Left ventricle myocardium inferior (tissue), 1 donor: ENCODE results near the gene NUF2. TPM values are rescaled to one million over a fixed set of nuclear protein-coding genes. Genes with fewer than 3 reads are reported as not detected.

ENCODE experiments used
- DNase-seq: peaks from one replicate; pipeline ENCODE4 v3.0.0-alpha.2; 2020
- H3K27ac ChIP-seq: fragments of 200-600 bp; replicated peaks from 2 replicates; pipeline ENCODE4 v1.8.0; 2021
- H3K27me3 ChIP-seq: fragments of 200-600 bp; 2 replicates; pipeline ENCODE4 v1.8.0; 2021; ENCODE audit warnings: low read depth
- H3K36me3 ChIP-seq: fragments of 200-600 bp; 2 replicates; pipeline ENCODE4 v1.8.0; 2021
- H3K4me1 ChIP-seq: fragments of 200-600 bp; 2 replicates; pipeline ENCODE4 v1.8.0; 2021
- H3K4me3 ChIP-seq: fragments of 200-600 bp; 2 replicates; pipeline ENCODE4 v1.8.0; 2021; ENCODE audit warnings: mild to moderate bottlenecking, moderate library complexity
- H3K9me3 ChIP-seq: fragments of 200-600 bp; replicated peaks from 2 replicates; pipeline ENCODE4 v1.8.0; 2021
- CTCF ChIP-seq: fragments of 200-600 bp; IDR thresholded peaks from 2 replicates; pipeline ENCODE4 v1.8.0; 2021; ENCODE audit warnings: antibody characterized with exemption, mild to moderate bottlenecking, borderline replicate concordance
- intact Hi-C: fragments of 100-400 bp; cut with micrococcal nuclease; formaldehyde crosslinking; loops from one replicate; pipeline ENCODE4 v1.11.0; 2022
- total RNA-seq: library from RNA; stranded (reverse); fragmentation: NEBNext Ultra II Directional; extraction: Animal tissue kit (Norgen Biotek cat#: 25700); gene quantifications from one replicate; pipeline ENCODE4 v1.2.1, GENCODE V29; 2021
- donor health status: DM: no; HTN: yes; CAD: no; lungs with severe emphysema.

The NUF2 gene
- total RNA-seq, 1 donor from 2014 or later, result 1.0 TPM

GRCh38 chr1:163378554-163378953 is 56.8 kb downstream of the NUF2 start:
- H3K9me3 ChIP-seq, result no peaks in the 10 kb centered on the region
- no peak overlapping the region for H3K4me3 ChIP-seq
- H3K27me3 ChIP-seq, result peaks cover 4% of the 10 kb centered on the region
- DNase-seq, result no peak
- intact Hi-C loops, result no loop called here
- no peak overlapping the region for H3K27ac ChIP-seq
- no peaks in the 10 kb centered on the region for H3K36me3 ChIP-seq
- no peak for TF ChIP-seq CTCF
- no peaks in the 10 kb centered on the region for H3K4me1 ChIP-seq

GRCh38 chr1:163379801-163380200 is 58.0 kb downstream of the NUF2 start:
- no peaks in the 10 kb centered on the region for H3K4me1 ChIP-seq
- TF ChIP-seq CTCF, result no peak
- no peak for DNase-seq
- H3K36me3 ChIP-seq, result no peaks in the 10 kb centered on the region
- H3K27ac ChIP-seq, result no peak overlapping the region
- H3K9me3 ChIP-seq, result no peaks in the 10 kb centered on the region
- H3K27me3 ChIP-seq, result peaks cover 4% of the 10 kb centered on the region
- intact Hi-C loops, result no loop called here
- H3K4me3 ChIP-seq, result no peak overlapping the region

- DNase-seq, result no peak
- Histone ChIP-seq H3K27ac (no peak overlapping the region), H3K27me3 (peaks cover 4% of the 10 kb centered on the region), H3K9me3 (no peaks in the 10 kb centered on the region), H3K4me3 (no peak overlapping the region), H3K36me3 (no peaks in the 10 kb centered on the region), H3K4me1 (no peaks in the 10 kb centered on the region)
- intact Hi-C loops, result no loop called here
- no peak for TF ChIP-seq CTCF
Measured at GRCh38 chr1:163381487-163382184, 59.9 kb downstream of the NUF2 start.

GRCh38 chr1:163382395-163382794 is 60.6 kb downstream of the NUF2 start:
- peaks cover 4% of the 10 kb centered on the region for H3K27me3 ChIP-seq
- no peaks in the 10 kb centered on the region for H3K36me3 ChIP-seq
- H3K27ac ChIP-seq, result no peak overlapping the region
- no peak for DNase-seq
- intact Hi-C loops, result no loop called here
- TF ChIP-seq CTCF, result no peak
- H3K4me1 ChIP-seq, result no peaks in the 10 kb centered on the region
- H3K9me3 ChIP-seq, result no peaks in the 10 kb centered on the region
- no peak overlapping the region for H3K4me3 ChIP-seq

- H3K4me3 ChIP-seq, result no peak overlapping the region
- no peaks in the 10 kb centered on the region for H3K4me1 ChIP-seq
- TF ChIP-seq CTCF, result no peak
- peaks cover 23% of the 10 kb centered on the region for H3K27me3 ChIP-seq
- intact Hi-C loops, result no loop called here
- no peaks in the 10 kb centered on the region for H3K36me3 ChIP-seq
- H3K9me3 ChIP-seq, result no peaks in the 10 kb centered on the region
- H3K27ac ChIP-seq, result no peak overlapping the region
- no peak for DNase-seq
Measured at GRCh38 chr1:163387146-163387545, 65.4 kb downstream of the NUF2 start.
